Mesendoderm (in vitro differentiated cells): Measurements from ENCODE around the gene SLC39A1.

ENCODE experiments used
- DNase-seq: peaks from one replicate; pipeline ENCODE4 v3.0.0; 2013
- H2AK5ac ChIP-seq: 2 replicates; pipeline ENCODE4 v1.6.1; 2013; ENCODE audit warnings: low read length, inconsistent platforms
- H2BK120ac ChIP-seq: 2 replicates; pipeline ENCODE4 v1.6.1; 2013; ENCODE audit warnings: low read depth, mild to moderate bottlenecking, low read length, moderate library complexity, mixed read lengths
- H2BK15ac ChIP-seq: replicated peaks from 2 replicates; pipeline ENCODE4 v1.6.1; 2013; ENCODE audit warnings: low read depth, mild to moderate bottlenecking, moderate library complexity
- H2BK5ac ChIP-seq: 2 replicates; pipeline ENCODE4 v1.6.1; 2013; ENCODE audit warnings: low read length, inconsistent platforms
- H3K18ac ChIP-seq: 2 replicates; pipeline ENCODE4 v1.6.1; 2013; ENCODE audit warnings: mild to moderate bottlenecking, low read length, mixed read lengths
- H3K23ac ChIP-seq: one replicate; pipeline ENCODE4 v1.6.1; 2013; ENCODE audit warnings: low read length
- H3K27ac ChIP-seq: 2 replicates; pipeline ENCODE4 v1.5.1; 2013; ENCODE audit warnings: low read depth, mild to moderate bottlenecking, inconsistent platforms, low read length, moderate library complexity
- H3K27me3 ChIP-seq: 2 replicates; pipeline ENCODE4 v1.6.1; 2013; ENCODE audit warnings: low read length, control low read depth, mild to moderate bottlenecking, inconsistent platforms; ENCODE audit not compliant: insufficient read depth, poor library complexity
- H3K36me3 ChIP-seq: 2 replicates; pipeline ENCODE4 v1.6.1; 2013; ENCODE audit warnings: low read length, inconsistent platforms; ENCODE audit not compliant: control insufficient read depth, insufficient read depth
- H3K4ac ChIP-seq: one replicate; pipeline ENCODE4 v1.6.1; 2013; ENCODE audit warnings: low read depth, mild to moderate bottlenecking, low read length, moderate library complexity
- H3K4me1 ChIP-seq: 2 replicates; pipeline ENCODE4 v1.6.1; 2013; ENCODE audit warnings: low read depth, low read length, inconsistent platforms; ENCODE audit not compliant: control insufficient read depth
- H3K4me2 ChIP-seq: 2 replicates; pipeline ENCODE4 v1.6.1; 2013; ENCODE audit warnings: low read length
- H3K4me3 ChIP-seq: 2 replicates; pipeline ENCODE4 v1.5.1; 2013; ENCODE audit warnings: mild to moderate bottlenecking, low read length
- H3K56ac ChIP-seq: one replicate; pipeline ENCODE4 v1.6.1; 2013; ENCODE audit warnings: low read length
- H3K79me1 ChIP-seq: 2 replicates; pipeline ENCODE4 v1.6.1; 2013; ENCODE audit warnings: low read length, inconsistent platforms
- H3K79me2 ChIP-seq: 2 replicates; pipeline ENCODE4 v1.6.1; 2013; ENCODE audit warnings: mild to moderate bottlenecking, low read length; ENCODE audit not compliant: control insufficient read depth, insufficient read depth
- H3K9ac ChIP-seq: 2 replicates; pipeline ENCODE4 v1.6.1; 2013; ENCODE audit warnings: low read length, inconsistent platforms
- H4K5ac ChIP-seq: one replicate; pipeline ENCODE4 v1.6.1; 2013; ENCODE audit warnings: low read length
- H4K8ac ChIP-seq: one replicate; pipeline ENCODE4 v1.6.1; 2013; ENCODE audit warnings: low read depth, mild to moderate bottlenecking, control low read depth, low read length, moderate library complexity
- WGBS: extraction: QIAGEN DNeasy Blood & Tissue Kit; methylation state at CpG from one replicate; pipeline ENCODE4 v1.1.7; 2013; ENCODE audit warnings: low lambda C conversion rate, missing lambda C conversion rate; ENCODE audit not compliant: insufficient coverage; ENCODE audit errors: extremely low coverage; 5-methylcytosine and 5-hydroxymethylcytosine counted together

Gene SLC39A1

GRCh38 chr1:153922972-153923925 is 40.1 kb downstream of the SLC39A1 start, which contains the start of gene GATAD2B:
TSS of gene GATAD2B (minus strand) at chr1:153922972. CDS start at chr1:153828347, 94,625 bp downstream.
- WGBS = no CpG with 5 or more reads among the region's 53 CpGs
- Histone ChIP-seq H2BK5ac (peak within 1 kb of the TSS; percentile 73), H3K79me1 (peaks cover 6% of the 10 kb centered on the region), H3K4me3 (peak within 1 kb of the TSS; percentile 79), H2AK5ac (no peak within 1 kb of the TSS), H3K56ac (peak within 1 kb of the TSS; percentile 95), H3K4me1 (peaks cover 10% of the 10 kb centered on the region), H3K9ac (peak within 1 kb of the TSS; percentile 94), H3K27me3 (no peaks in the 10 kb centered on the region), H3K4me2 (peak within 1 kb of the TSS; percentile 88), H3K27ac (peak within 1 kb of the TSS; percentile 95), H4K5ac (peak within 1 kb of the TSS; percentile 36), H4K8ac (no peak within 1 kb of the TSS), H3K23ac (no peak within 1 kb of the TSS), H2BK15ac (no peak within 1 kb of the TSS), H3K18ac (peak within 1 kb of the TSS; percentile 97), H3K79me2 (peaks cover 33% of the 10 kb centered on the region), H3K4ac (peak within 1 kb of the TSS; percentile 94), H3K36me3 (no peaks in the 10 kb centered on the region), H2BK120ac (peak within 1 kb of the TSS; percentile 79)
- DNase-seq = peak; percentile 100

- peak overlapping the region; percentile 73 for H2BK5ac ChIP-seq
- no peak overlapping the region for H4K8ac ChIP-seq
- H3K27me3 ChIP-seq = no peaks in the 10 kb centered on the region
- H3K79me1 ChIP-seq = peaks cover 6% of the 10 kb centered on the region
- peak overlapping the region; percentile 74 for H3K4me3 ChIP-seq
- peak overlapping the region; percentile 95 for H3K27ac ChIP-seq
- no peak overlapping the region for H2AK5ac ChIP-seq
- H3K23ac ChIP-seq = no peak overlapping the region
- no peaks in the 10 kb centered on the region for H3K36me3 ChIP-seq
- no peak overlapping the region for H2BK15ac ChIP-seq
- H3K4ac ChIP-seq = peak overlapping the region; percentile 94
- H3K56ac ChIP-seq = peak overlapping the region; percentile 93
- peak; percentile 94 for DNase-seq
- H3K4me2 ChIP-seq = peak overlapping the region; percentile 88
- peaks cover 10% of the 10 kb centered on the region for H3K4me1 ChIP-seq
- H3K9ac ChIP-seq = peak overlapping the region; percentile 91
- no CpG with 5 or more reads among the region's 86 CpGs for WGBS
- no peak overlapping the region for H4K5ac ChIP-seq
- peak overlapping the region; percentile 97 for H3K18ac ChIP-seq
- H3K79me2 ChIP-seq = peaks cover 41% of the 10 kb centered on the region
- H2BK120ac ChIP-seq = peak overlapping the region; percentile 79
Measured at GRCh38 chr1:153922076-153922971, 41.0 kb downstream of the SLC39A1 start.

- Histone ChIP-seq H3K79me1 (peaks cover 6% of the 10 kb centered on the region), H3K56ac (peak overlapping the region; percentile 86), H3K4me2 (peak overlapping the region; percentile 88), H3K27ac (peak overlapping the region; percentile 83), H4K5ac (no peak overlapping the region), H3K79me2 (peaks cover 44% of the 10 kb centered on the region), H3K4me1 (peaks cover 10% of the 10 kb centered on the region), H2BK5ac (no peak overlapping the region), H4K8ac (no peak overlapping the region), H3K18ac (peak overlapping the region; percentile 88), H3K4me3 (peak overlapping the region; percentile 40), H3K23ac (no peak overlapping the region), H3K4ac (peak overlapping the region; percentile 85), H3K9ac (peak overlapping the region; percentile 81), H2BK15ac (no peak overlapping the region), H3K36me3 (no peaks in the 10 kb centered on the region), H2BK120ac (no peak overlapping the region), H3K27me3 (no peaks in the 10 kb centered on the region), H2AK5ac (no peak overlapping the region)
- WGBS = no CpG with 5 or more reads among the region's 10 CpGs
- DNase-seq = no peak
Measured at GRCh38 chr1:153921803-153922075, 41.6 kb downstream of the SLC39A1 start.

GRCh38 chr1:153921080-153921802 is 42.1 kb downstream of the SLC39A1 start:
- peaks cover 10% of the 10 kb centered on the region for H3K4me1 ChIP-seq
- H3K27ac ChIP-seq = no peak overlapping the region
- H3K36me3 ChIP-seq = no peaks in the 10 kb centered on the region
- peaks cover 6% of the 10 kb centered on the region for H3K79me1 ChIP-seq
- H3K4me3 ChIP-seq = peak overlapping the region; percentile 40
- H3K56ac ChIP-seq = peak overlapping the region; percentile 86
- peaks cover 46% of the 10 kb centered on the region for H3K79me2 ChIP-seq
- no peak overlapping the region for H4K8ac ChIP-seq
- no CpG with 5 or more reads among the region's 3 CpGs for WGBS
- H2BK15ac ChIP-seq = no peak overlapping the region
- H3K27me3 ChIP-seq = no peaks in the 10 kb centered on the region
- no peak overlapping the region for H3K23ac ChIP-seq
- no peak overlapping the region for H2BK120ac ChIP-seq
- H3K9ac ChIP-seq = peak overlapping the region; percentile 81
- H3K18ac ChIP-seq = no peak overlapping the region
- H3K4ac ChIP-seq = no peak overlapping the region
- no peak overlapping the region for H4K5ac ChIP-seq
- peak overlapping the region; percentile 88 for H3K4me2 ChIP-seq
- no peak for DNase-seq
- H2AK5ac ChIP-seq = no peak overlapping the region
- H2BK5ac ChIP-seq = no peak overlapping the region
